CD4-positive, alpha-beta T cell treated with Interleukin-12 subunit alpha and Interleukin-12 subunit beta, for 1 hour (primary cell): ENCODE data around the gene PDE3B.
"Not testable (repeated sequence)": the region's sequence is repeated elsewhere in the genome, so short reads cannot be mapped to it uniquely, and the experiment has no call there.

ENCODE experiments used
- DNase-seq: peaks from one replicate; pipeline ENCODE4 v3.0.0-alpha.2; 2020

Gene PDE3B

GRCh38 chr11:14643697-14644225, at the start of gene PDE3B:
PDE3B (plus strand) TSS chr11:14643804; CDS start chr11:14644076, 272 bp downstream.
- peak; percentile 82 for DNase-seq

GRCh38 chr11:14595261-14595660, 48.3 kb upstream of the PDE3B start:
- DNase-seq = not testable (repeated sequence)

- no peak for DNase-seq
Measured at GRCh38 chr11:14607713-14608112, 35.9 kb upstream of the PDE3B start.

DNA sequence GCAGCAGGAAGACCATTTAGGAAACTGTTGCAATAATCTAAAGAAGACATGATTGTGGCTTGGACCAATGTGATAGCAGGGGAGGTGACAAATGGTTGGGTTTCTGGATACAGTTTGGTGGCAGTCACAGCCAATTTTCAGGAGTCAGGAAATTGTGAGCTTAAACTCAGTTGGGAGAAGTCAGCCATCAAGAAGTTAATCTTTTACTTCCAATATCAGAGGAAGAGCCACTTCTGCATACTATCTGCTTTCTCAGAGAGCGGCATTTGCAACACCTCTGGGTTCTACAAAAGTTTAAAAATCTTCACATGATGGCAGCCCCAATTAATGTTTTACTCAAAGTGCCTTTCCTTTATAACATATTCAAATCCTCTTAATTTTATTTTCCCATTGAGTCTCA, 33.7 kb upstream of the PDE3B start:
- DNase-seq = no peak

DNA sequence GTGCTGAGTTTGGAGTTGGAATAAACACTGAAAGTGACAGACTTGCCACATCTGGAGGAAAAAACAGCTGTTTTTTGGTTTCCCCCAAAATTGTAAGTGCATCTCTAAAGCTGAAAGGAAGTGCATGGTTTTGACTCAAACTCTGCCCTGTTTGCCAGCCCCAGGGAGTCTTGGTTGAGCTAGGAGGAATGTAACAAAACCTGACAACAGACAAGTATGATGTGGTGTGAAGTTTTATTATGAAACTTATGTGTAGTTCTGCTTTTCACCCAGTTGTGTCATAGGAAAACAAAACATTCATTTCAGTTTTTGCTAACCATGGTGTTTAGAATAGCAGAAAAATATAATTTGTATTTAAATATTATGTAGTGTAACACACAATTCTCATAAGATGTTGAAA, 31.7 kb upstream of the PDE3B start:
- no peak for DNase-seq

DNA sequence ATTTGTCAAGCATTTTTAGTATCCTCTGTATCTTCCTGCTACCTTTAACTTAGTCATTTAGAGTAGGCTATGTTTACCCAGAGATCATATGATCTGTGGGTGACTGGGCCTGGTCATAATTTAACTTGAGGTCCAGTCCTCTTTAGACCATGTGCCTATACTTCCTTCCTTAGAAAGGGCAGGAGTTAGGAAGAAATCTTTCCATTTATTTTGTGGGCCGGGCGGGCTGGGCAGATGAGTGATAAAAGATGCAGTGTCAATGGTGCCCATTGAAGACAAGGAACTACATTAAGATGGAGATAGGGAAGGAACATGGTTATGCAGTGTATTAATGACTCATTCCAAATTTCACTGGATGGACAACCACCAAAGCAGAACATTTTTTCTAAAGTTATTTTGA, 30.9 kb upstream of the PDE3B start:
- DNase-seq = no peak

- DNase-seq = no peak
Measured at GRCh38 chr11:14614091-14614622, 29.4 kb upstream of the PDE3B start.

DNA sequence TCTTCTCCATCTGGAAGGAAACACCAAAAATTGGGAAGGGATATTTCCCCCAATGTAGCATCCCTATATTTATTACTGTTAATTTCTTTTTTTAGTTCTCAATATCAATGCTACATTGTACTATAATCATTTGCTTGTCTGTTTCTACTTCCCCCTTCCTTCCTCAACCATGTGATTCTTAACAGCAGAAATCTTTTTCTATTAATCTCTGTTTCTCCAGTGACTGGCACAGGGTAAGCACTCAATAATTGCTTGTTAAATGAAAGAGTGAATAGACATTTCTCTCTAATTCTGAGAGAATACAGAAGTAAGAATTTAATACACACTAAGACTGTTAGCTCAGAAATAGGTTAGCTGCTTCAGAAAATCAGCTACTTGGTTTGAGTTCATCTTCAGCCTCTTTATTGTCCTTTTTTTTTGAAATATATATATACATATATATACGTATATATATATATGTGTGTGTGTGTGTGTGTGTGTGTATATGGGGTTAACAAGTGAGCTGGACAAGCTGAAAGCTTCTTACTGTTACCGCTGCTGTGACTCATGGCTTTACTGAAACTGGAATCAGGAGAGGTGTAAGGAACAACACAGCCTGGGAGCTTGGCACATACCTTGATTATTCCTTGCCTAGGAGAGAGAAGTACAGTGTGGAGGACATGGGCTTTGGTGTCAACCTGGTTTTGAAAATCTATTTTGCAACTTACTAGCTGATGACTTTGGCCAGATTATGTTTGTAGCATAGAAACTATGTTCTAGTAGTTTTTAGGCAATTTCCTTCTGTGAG, 26.2 kb upstream of the PDE3B start:
- DNase-seq = no peak

DNA sequence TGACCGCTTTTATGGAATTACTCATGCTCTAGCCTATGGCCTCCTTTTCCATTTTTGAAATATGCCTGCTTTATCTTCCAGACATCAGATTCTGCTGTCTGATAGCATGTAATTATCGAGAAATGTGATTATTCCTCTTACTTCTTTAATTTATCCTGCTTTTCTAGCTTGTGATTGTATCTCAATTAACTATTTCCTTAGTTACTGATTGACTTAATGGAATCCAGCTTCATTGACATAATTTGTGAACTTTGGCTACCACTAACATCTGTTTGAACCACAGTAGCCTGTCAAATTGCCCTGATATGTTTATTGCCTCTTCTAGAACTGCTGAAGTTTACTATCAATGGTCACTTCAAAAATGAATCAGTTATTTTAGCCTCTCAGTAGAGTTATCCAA, 25.5 kb upstream of the PDE3B start:
- no peak for DNase-seq

- no peak for DNase-seq
Measured at GRCh38 chr11:14619603-14620531, 23.7 kb upstream of the PDE3B start.

- DNase-seq = no peak
Measured at GRCh38 chr11:14622223-14622954, 21.2 kb upstream of the PDE3B start.

DNA sequence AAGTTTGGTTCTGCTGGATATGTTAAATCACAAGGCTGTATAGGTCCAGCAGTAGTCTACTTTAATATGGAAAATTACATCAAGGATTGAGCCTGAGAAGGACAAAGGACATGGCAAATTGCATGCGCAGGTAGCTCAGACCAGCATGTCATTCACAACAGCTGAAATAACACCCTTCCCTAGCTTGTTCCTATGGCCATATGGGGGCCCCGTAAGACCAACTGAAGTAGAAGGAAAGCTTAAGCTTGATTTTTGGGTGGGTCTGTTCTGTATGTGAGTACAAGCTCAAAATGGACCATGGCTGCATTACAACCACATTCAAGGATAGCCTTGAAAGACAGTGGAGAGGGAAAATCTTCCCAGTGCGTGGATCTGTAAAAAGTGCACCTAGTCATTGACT, 20.6 kb upstream of the PDE3B start:
- peak; percentile 37 for DNase-seq

DNA sequence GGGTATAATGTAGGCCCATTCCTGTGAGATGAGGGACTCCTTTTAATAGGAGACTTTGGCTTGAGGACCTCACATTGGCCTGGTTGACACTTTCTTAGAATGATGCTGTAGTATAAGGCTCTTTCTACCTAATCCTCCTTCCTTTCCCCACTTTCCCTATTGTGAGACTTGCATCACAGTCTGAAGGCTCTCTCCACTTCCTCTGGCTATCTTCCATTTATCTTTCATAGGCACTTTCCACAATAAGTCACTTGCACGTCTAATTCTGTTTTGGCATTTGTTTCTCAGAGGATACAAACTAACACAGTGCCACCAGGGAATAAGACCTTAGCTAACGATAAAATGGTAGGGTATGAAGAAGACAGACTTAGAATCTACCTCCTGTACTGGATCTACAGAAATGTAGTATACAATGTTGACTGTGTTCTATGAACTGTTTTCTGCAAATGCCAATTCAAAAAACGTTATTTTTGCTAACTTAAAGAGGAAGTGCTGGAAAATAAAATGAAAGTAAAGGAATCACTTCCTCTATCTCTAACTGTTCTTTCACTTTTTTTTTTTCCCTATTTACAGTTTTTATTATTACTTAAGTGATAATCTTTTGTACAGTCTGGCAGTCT, 17.9 kb upstream of the PDE3B start:
- no peak for DNase-seq

DNA sequence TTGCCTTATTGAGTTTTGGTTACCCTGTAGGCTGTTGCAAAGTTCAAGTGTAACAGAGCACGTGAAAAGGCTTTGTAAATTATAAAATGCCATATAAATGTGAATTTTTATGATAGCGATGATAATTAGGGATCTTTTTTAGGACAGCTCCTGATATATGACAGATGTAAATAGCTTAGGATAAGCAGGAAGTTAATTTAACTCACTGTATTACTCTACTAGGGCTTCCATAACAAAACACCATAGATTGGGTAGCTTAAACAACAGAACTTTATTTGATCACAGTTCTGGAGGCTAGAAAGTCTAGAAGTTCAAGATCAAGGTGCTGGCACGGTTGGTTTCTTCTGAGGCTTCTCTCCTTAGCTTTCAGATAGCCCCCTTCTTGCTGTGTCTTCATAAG, 17.0 kb upstream of the PDE3B start:
- no peak for DNase-seq

- peak; percentile 63 for DNase-seq
Measured at GRCh38 chr11:14633506-14634224, 9.9 kb upstream of the PDE3B start.

DNA sequence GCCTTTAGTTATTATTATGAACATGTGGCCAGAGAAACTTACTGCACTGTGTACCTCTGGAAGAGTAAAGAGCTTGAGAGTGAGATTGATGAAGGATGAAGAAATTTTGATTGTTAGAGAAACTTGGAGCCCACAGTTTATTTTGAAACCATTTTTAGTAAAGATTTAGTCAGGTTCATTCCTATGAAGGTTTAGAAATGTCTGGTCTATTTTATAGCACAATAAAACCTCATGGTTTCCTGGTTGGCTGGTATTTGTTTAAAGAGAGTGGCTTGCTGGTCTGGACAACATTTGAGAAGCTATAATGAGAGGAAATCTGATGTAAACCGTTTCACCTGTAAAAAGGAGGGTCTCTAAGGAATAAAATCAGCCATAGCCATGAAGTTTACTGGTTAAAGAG, 8.8 kb upstream of the PDE3B start:
- DNase-seq = no peak

DNA sequence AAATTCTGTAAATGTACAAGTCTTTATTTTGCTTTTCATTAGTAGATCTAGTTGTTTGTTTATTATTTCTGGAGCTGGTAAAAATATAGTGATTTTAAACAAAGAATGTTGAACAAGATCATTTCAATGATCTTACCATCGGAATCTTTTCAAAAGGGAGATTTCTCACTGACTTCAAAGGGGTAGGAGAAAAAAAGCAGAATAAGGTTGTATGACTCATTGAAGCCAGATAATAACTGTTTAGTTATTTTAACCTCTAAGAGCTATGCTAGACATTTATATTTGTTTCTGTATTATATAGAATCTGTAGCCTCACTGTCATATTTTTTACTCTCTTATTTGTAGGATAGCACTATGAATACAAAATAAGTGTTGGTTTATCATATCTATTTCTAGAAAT, 8.1 kb upstream of the PDE3B start:
- no peak for DNase-seq

DNA sequence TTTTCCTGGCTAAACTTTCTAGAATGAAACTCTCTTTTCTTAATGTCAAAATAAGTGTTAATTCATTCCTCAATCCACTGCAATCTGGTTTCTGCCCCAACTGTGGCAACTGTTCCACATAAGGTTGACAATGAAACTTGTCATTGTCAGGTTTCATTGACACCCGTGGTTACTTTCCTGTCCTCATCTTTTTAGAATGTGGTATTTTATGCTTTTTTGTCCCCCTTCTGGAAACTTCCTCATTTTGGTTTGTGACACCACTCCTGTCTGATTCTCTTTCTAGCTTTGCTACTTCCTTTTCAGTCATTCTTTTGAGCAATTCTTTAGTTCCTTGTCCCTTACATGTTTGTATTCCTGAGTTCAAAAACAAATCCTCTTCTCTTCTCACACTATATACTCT, 7.5 kb upstream of the PDE3B start:
- DNase-seq = peak; percentile 34

- DNase-seq = no peak
Measured at GRCh38 chr11:14637868-14638409, 5.7 kb upstream of the PDE3B start.

- peak; percentile 27 for DNase-seq
Measured at GRCh38 chr11:14638561-14638960, 5.0 kb upstream of the PDE3B start.

GRCh38 chr11:14641801-14642200, 1.8 kb upstream of the PDE3B start:
- DNase-seq = no peak
